Thoracic aorta (tissue), 2 donors: ENCODE measurements around the gene BCL2L11. TPM values are rescaled to one million over a fixed set of nuclear protein-coding genes. Genes with fewer than 3 reads are reported as not detected.

Source experiments
- ATAC-seq: fragments of 150-250 bp; one replicate; pipeline ENCODE4 v1.8.0; 2017; ENCODE audit warnings: low read depth; ENCODE audit not compliant: insufficient number of reproducible peaks, low FRiP score
- DNase-seq: peaks from one replicate; pipeline ENCODE4 v3.0.0-alpha.2; 2020; ENCODE audit warnings: low spot score
- H3K27ac ChIP-seq, 2 donors: fragments of 200-600 bp; sonication (generic); 1 replicate in 1 of 2; 2 replicates in 1 of 2; pipeline ENCODE4 v1.5.1; 2016; ENCODE audit warnings: mild to moderate bottlenecking in 2 of 2, moderate library complexity in 2 of 2
- H3K27me3 ChIP-seq: fragments of 200-600 bp; sonication (generic); replicated peaks from 2 replicates; pipeline ENCODE4 v1.6.0; 2016; ENCODE audit warnings: mild to moderate bottlenecking; ENCODE audit not compliant: insufficient read depth
- H3K36me3 ChIP-seq: fragments of 200-600 bp; sonication (generic); one replicate; pipeline ENCODE4 v1.5.1; 2016
- H3K4me1 ChIP-seq, 2 donors: fragments of 200-600 bp; sonication (generic); 1 replicate in 1 of 2; 2 replicates in 1 of 2; pipeline versions ENCODE4 v1.5.1 to v1.6.0; 2016; ENCODE audit warnings: low read depth in 2 of 2, mild to moderate bottlenecking in 1 of 2; ENCODE audit not compliant: control insufficient read depth in 1 of 2
- H3K4me3 ChIP-seq: fragments of 200-600 bp; sonication (generic); 2 replicates; pipeline ENCODE4 v1.5.1; 2016; ENCODE audit warnings: mild to moderate bottlenecking
- H3K9me3 ChIP-seq: fragments of 200-600 bp; sonication (generic); 2 replicates; pipeline ENCODE4 v1.5.1; 2016
- total RNA-seq, 2 donors: library from RNA; depleted of rRNA; stranded (reverse); fragments of >200 nt; gene quantifications; one replicate each; pipeline versions ENCODE4 v1.1.0 to v1.2.3, GENCODE V29; 2016
- TF ChIP-seq, protein P1 (sequence below): fragments of 200-600 bp; sonication (generic); IDR thresholded peaks from one replicate; pipeline ENCODE4 v1.5.1; 2019; ENCODE audit warnings: antibody characterized with exemption

The BCL2L11 gene
- total RNA-seq, 2 donors from 2014 or later, result 16.4 to 17.4 TPM

DNA sequence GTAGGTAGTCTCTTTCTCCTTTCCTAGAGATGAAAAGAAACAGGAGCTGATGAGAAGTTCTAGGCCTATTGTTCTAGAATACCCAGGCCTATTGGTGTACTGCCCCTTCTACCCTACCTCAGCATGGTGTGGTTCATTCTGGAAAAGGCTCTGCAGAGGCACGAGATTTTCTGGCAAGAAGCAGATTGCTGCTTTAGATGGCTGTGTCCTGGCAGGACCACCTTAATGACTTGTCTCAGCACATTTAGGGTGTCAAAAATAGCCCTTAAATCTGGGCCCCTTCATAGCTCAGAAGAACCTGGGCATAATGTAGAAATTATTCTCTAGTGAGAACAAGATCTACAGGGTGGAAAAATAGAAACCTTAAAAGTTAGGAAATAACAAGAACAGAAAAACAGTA lies 87.9 kb downstream of the BCL2L11 start:
- Histone ChIP-seq H3K9me3 (peaks cover under 1% of the 10 kb centered on the region), H3K4me3 (no peak overlapping the region), H3K4me1 (no peaks in the 10 kb centered on the region), H3K27me3 (no peaks in the 10 kb centered on the region), H3K27ac (no peak overlapping the region), H3K36me3 (no peaks in the 10 kb centered on the region)
- TF ChIP-seq, protein P1, sequence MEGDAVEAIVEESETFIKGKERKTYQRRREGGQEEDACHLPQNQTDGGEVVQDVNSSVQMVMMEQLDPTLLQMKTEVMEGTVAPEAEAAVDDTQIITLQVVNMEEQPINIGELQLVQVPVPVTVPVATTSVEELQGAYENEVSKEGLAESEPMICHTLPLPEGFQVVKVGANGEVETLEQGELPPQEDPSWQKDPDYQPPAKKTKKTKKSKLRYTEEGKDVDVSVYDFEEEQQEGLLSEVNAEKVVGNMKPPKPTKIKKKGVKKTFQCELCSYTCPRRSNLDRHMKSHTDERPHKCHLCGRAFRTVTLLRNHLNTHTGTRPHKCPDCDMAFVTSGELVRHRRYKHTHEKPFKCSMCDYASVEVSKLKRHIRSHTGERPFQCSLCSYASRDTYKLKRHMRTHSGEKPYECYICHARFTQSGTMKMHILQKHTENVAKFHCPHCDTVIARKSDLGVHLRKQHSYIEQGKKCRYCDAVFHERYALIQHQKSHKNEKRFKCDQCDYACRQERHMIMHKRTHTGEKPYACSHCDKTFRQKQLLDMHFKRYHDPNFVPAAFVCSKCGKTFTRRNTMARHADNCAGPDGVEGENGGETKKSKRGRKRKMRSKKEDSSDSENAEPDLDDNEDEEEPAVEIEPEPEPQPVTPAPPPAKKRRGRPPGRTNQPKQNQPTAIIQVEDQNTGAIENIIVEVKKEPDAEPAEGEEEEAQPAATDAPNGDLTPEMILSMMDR, result no peak
- ATAC-seq (no peak), DNase-seq (no peak)

DNA sequence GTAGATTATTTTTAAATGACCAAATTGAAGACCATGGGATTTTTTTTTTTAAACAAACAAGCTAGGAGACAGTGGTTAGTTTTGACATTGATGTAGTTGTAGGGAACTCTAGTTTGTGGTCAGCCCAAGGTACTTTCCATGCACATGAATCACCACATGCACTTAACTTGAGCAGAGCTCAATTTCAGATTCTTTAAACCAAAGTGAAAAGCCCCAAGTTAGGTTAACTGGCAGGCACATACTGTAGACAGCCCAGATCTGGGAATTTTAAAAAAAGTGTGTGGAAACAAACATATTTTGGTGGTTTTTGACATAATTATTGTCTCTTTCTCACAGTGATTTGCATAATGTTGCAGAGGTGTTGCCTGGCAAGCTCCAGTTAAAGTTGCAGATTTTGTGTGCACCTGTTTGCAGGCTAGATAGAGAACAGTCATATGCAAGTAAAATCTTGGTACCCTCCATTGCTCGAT lies 88.4 kb downstream of the BCL2L11 start:
- Histone ChIP-seq H3K36me3 (no peaks in the 10 kb centered on the region), H3K9me3 (peaks cover 4% of the 10 kb centered on the region), H3K27me3 (no peaks in the 10 kb centered on the region), H3K4me3 (no peak overlapping the region), H3K4me1 (no peaks in the 10 kb centered on the region), H3K27ac (no peak overlapping the region)
- DNase-seq (no peak), ATAC-seq (no peak)
- TF ChIP-seq, protein P1, result no peak

DNA sequence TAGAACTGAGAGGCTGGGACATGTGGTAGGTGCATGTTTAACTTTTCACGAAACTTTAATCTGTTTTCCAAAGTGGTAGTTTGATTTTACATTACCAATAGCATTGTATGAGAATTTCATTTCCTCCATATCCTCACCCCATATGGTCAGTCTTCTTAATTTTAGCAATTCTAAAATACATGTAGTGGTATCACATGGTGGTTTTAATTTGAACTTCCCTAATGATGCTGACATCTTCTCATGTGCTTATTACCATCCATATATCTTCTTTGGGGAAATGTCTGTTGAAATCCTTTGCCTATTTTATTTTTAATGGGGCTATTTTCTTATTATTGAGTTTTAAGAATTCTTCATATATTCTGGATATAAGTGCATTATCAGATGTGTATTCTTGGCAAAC lies 89.3 kb downstream of the BCL2L11 start:
- DNase-seq, result no peak
- no peak overlapping the region for H3K4me3 ChIP-seq
- TF ChIP-seq, protein P1, result no peak
- H3K27me3 ChIP-seq, result no peaks in the 10 kb centered on the region
- H3K4me1 ChIP-seq, result no peaks in the 10 kb centered on the region
- H3K27ac ChIP-seq, result no peak overlapping the region
- peaks cover 11% of the 10 kb centered on the region for H3K9me3 ChIP-seq
- H3K36me3 ChIP-seq, result no peaks in the 10 kb centered on the region
- ATAC-seq, result no peak

DNA sequence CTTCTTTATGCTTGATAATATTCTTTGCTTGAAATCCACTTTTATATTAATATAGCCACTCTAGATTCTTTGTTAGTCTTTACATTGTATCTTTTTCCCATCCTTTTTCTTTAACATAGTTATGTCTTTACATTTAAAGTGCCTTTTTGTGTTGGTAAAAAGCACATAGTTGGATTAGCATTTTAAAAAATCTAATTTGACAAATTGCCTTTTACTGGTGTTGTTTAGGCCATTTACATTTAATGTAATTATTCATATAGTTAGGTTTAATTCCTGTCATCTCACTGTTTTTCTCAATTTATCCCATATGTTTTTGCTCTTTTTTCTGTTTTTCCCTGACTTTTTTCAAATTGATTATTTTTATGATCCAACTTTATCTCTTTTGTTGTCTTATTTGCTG lies 93.2 kb downstream of the BCL2L11 start:
- peaks cover 11% of the 10 kb centered on the region for H3K9me3 ChIP-seq
- no peaks in the 10 kb centered on the region for H3K4me1 ChIP-seq
- no peak overlapping the region for H3K4me3 ChIP-seq
- ATAC-seq (no peak), DNase-seq (no peak)
- no peaks in the 10 kb centered on the region for H3K36me3 ChIP-seq
- TF ChIP-seq, protein P1, result no peak
- no peaks in the 10 kb centered on the region for H3K27me3 ChIP-seq
- no peak overlapping the region for H3K27ac ChIP-seq

DNA sequence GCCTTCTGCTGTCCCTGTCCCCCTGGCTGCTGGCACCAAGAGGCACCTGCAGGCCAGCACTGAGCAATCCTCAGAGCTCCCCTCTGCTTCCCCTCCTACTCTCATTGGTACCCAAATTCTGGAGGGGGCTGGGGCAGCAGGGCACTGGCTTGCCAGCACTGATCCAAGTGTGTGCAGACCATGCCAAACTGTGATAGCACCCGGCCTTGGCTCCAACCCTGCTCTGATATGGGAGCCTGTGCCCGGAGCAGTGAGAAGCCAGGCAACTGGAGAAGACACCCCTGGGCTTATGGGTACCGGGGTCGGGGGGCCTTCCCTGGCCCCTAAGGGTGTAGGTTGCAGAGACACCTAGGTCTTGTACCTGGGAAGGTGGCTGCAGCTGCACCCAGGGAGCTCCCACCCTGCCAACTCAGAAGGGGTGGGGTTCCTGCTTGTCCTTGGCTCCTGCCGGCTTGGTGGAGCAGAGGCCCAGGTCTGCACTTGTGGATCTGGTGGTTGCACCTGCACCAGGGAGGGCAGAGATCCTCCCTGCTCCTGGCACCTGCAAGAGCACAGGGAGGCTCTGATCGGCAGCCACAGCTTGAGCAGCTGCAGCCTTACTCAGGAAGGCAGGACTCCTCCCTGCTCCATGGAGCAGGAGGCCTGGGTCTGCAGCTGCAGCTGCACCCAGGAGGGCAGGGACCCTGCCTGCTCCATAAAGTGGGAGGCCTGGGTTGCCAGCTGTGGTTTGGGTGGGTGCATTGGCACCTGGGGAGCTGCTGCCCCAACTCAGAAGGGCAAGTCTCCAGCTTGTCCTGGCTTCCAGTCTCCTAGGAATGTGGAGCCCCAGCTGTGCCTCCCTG lies 96.3 kb downstream of the BCL2L11 start:
- Histone ChIP-seq H3K4me3 (no peak overlapping the region), H3K27me3 (no peaks in the 10 kb centered on the region), H3K36me3 (no peaks in the 10 kb centered on the region), H3K27ac (no peak overlapping the region), H3K9me3 (peaks cover 11% of the 10 kb centered on the region), H3K4me1 (no peaks in the 10 kb centered on the region)
- ATAC-seq (no peak), DNase-seq (no peak)
- TF ChIP-seq, protein P1, result no peak
